GM19035 (cell line): Measurements from ENCODE around the gene GTPBP10.
A peak's percentile ranks its signal among the peaks of the same experiment; 100 is the strongest.
"Not testable (repeated sequence)": the region's sequence is repeated elsewhere in the genome, so short reads cannot be mapped to it uniquely, and the experiment has no call there.

Experiments
- ATAC-seq: cut with Tn5 transposase; IDR thresholded peaks from one replicate; pipeline ENCODE4 v1.9.1; 2021; ENCODE audit not compliant: unreplicated experiment

The GTPBP10 gene, protein sequence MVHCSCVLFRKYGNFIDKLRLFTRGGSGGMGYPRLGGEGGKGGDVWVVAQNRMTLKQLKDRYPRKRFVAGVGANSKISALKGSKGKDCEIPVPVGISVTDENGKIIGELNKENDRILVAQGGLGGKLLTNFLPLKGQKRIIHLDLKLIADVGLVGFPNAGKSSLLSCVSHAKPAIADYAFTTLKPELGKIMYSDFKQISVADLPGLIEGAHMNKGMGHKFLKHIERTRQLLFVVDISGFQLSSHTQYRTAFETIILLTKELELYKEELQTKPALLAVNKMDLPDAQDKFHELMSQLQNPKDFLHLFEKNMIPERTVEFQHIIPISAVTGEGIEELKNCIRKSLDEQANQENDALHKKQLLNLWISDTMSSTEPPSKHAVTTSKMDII

DNA sequence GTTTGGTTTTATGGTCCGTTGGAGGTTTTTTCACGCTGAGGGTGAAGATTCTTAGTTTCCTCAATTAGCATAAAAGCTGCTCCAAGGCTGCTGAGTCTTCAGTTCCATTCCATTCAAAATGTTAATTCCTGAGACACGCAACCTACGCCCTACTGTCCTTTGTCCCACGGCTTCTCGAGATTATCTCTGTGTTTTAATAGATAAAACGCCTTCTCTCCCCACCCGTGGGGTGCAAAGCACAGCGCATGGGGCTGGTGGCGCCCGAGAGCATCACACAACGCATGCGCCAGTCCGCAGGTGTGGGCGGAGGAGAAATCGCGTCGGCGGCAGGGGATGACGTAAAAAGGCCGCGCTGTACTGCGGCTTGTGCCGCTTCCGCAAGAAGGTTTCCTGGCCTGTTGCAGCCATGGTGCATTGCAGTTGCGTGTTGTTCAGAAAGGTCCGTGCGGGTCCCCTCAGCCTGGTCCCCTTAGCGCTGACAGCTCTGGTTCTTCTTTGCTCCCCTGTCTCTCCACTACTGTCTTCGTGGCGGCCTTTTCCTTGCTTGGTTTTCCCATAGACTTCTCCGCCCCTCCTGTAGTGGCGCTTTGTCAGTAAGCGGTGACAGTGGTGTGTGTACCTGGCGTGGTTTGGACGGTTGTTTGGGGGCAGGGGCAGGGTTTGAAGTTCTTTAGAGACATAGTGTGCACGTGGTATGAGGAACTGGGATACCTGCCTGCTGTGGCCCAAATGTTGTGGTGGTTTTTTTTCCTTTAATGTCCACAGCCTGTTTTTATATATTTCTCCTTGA lies at the start of gene GTPBP10:
GTPBP10 (plus strand) TSS at position 381 of the 790 bp plus-strand sequence; CDS start at position 407, 26 bp downstream.
- peak; percentile 97 for ATAC-seq

DNA sequence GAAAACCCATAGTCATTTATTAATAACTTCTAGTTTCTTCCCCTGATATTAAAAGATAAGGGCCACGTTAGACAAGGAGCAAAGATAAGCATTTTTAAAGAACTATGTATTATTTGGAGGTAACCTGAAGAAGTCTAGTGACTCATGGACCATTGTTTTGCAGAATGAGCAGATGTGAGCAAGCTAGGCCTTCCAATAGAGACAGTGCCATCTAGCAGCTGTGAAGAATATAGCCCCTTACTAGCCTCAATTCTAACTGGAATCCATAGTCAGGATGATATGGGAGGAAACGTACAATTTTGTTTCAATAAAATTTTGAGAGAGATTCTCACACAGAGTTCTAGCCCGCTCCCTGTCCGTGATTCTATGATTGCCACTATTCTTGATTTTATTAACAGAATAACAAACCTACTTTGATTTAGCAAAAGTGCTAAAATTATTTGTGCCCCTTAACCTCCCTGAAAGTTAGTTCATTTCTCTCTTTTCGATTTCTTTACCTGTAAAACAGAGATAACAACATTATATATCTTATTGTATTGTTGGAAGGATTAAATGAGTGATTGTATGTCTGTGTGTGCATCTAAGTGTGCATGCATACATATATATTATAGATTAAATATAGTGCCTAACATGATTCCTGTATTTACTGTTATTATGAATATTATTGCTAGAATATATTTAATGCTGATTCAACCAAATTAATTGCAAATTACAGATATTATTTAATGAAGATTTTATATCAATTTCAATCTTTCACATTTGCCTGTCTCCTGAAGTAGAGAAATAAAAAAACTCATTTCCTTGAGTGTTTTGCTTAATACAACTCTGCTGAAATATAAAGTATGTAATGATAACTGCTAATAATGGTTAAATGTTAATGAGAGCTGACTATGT lies 48.1 kb upstream of the GTPBP10 start:
- peak; percentile 77 for ATAC-seq

DNA sequence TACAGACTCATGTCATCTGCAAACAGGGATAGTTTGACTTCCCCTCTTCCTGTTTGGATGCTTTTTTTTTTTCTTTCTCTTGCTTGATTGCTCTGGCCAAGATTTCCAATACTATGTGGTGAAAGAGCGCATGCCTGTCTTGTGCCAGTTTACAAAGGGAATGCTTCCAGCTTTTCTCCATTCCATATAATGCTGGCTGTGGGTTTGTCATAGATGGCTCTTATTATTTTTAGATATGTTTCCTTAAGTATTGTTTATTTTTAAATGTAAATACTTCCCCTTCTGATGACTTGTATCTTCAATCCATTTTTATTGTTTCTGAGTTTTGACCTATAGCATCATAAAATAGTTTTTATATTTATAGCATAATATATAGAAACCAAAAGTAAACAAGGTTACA lies 43.3 kb upstream of the GTPBP10 start:
- no peak for ATAC-seq

DNA sequence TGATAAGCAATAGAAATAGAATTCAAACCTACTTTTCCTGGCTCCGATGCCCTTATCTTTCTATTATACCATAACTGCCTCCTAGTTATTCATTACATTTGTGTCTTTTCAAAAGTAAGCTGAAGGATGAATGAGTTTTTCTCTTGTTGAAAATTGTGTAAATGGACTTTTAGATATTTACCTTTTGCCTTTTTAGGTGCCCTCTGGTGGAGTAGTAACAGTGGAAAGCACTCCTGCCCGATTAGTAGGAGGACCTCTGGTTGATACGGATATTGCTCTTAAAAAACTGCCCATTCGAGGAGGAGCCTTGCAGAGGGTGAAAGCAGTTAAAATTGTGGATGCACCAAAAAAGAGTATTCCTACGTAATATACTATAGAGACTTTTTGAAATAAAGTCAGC lies 36.6 kb upstream of the GTPBP10 start:
- ATAC-seq = no peak

DNA sequence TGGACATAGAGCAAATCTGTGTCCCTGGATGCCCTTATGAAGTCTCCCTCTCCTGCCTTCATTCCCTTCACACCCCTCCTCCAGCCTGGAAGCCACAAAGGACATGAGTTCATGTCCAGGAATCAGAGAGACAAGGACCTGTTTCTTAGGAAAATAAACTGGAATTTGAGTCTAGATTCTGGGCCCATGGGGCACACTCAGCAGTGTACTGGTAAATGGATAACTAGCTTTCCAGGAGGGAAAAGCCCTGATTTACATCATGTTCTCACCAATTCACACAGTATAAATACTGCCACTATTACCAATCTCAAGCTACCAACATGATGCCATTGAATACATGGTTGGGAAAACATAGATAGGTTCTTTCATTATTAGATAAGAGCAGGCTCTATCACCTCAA lies 35.3 kb upstream of the GTPBP10 start:
- ATAC-seq = no peak

DNA sequence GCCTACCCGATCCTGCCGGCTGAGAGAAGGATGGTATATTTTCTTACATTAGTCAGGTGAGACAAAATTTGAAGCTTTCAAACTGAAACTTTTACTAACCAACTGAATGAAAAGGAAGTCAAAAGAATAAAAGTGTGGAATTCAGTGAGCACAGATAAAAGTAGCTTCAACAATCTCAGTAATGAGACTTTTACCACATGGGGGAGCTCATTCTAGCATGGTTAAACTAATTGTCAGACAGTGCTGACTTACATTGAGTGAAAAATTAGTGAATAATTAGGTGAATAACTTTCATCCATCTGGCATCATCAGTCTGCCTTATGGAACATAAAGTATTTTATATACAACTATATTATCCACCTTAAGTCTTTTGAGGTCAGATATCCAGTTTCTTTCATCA lies 33.8 kb upstream of the GTPBP10 start:
- no peak for ATAC-seq

DNA sequence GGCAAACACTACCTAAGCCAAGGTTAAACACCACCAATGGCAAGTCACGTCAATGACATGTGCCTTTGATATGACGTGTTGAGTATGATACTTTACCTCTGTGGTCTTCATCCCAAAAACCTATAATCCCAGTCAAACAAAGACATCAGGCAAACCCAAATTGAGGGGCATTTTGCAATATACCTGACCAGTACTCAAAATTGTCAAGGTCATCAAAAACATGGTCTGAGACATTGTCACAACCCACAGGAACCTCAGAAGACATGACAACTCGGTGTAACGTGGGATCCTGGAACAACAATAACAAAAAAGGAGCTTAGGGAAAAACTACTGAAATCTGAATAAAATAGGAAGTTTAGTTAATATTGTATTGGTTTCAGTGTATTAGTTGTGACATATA lies 32.6 kb upstream of the GTPBP10 start:
- ATAC-seq = no peak

DNA sequence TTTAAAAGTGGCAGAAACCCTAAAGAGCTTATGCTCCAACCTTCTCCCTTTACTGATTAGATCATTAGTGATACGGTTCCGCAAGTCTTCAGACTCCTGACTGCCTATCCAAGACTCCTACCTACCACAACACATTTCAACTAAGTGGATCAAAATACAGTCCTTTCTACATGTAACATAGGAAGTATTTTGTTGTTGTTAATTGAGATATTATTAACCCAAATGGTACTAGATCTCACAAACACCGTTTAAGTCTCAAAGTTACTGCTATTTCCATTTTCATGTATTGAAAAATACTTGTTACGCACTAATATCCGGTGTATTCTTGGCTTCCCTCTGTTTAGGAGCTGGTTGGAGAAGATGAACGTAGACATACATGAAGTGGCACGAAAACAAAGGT lies 26.5 kb upstream of the GTPBP10 start:
- no peak for ATAC-seq

DNA sequence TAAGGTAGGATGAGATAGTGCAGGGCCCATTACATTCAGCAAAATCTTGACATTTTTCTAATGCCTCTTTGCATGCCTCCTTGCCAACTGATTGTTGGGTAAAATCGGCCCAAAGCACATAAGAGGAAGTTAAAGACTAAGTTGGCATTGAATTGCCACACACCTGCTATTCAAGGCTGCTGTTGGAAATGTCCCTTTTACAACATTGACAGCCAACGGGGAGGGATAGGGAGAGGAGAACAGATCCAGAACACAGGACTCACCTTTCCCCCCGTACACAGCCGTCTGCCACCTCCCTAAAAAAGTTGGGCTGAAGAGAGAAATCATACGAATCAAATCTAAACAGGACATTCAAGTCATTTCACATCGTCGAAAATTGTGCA lies 26.1 kb upstream of the GTPBP10 start:
- ATAC-seq = no peak

DNA sequence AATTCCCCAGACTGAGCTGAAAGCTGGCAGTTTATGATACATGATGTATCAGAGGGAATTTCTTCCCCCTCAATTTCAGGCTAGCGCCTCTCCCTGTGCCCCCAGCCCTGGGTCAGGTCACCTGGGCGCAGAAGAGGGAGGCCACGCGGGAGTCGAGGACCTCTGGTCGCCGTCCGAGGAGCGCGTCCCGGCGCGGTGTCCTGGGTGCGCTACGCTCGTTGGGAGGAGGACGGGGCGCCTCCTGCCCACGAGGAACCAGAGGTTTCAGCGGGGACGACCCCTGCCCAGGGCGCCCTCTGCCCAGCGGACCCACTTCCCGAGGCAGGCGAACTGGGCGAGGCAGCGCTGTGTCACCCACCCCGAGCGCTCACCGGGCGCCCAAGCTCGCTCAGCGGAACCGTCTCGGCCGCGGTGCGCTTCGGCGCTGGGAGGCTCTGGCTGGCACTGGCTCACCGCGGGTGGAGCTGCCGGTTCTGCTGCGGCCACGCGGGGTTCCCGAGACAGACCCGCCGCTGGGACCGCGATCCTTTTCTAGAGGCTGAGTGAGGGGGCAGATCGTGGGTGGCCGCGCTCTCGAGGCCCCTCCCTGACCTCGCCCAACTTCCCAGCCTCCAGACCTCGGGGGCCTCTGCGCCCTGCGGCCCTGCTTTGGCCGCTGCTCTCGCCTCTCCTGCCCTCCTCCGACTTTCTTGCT lies 25.6 kb upstream of the GTPBP10 start, which contains the start of gene FAM237B:
FAM237B (minus strand) TSS at position 504 of the 694 bp plus-strand sequence. CDS start 1,556 bp downstream, outside the sequence.
- no peak for ATAC-seq

DNA sequence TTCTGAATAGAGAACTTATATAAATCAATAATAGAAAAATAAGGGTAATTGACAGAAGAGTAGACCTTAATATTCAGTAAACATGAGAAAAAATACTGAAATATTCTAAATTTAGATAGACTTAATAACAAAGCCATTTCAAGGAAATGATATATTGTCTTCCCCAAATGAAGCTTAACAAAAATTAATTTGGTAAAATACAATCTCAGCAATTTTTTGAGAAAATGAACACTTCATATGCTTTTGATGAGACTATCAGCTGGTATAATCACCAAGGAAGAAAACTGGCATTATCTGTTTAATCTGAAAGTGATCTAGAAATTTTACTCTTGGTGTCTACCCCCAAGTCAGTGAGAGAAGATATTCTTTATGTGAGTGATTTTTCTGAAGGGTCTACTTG lies 23.7 kb upstream of the GTPBP10 start:
- ATAC-seq = no peak

DNA sequence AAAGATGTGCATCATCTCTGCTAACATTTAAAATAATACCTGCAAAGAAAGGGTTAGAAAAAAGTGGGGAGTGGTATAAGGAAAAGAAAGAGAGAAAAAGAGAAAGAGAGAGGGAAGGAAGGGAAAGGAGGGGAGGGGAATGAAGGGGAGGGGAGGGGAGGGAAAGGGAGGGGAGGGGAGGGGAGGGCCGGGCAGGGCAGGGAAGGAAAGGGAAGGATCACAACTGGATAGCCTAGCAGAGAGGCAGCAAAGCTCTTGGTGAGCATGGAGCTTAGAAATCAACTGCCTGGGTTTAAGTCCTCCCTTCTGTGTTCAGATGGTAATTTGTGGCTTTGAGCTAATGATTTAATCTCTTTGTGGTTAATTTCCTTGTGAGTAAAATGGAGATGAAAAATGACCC lies 20.0 kb upstream of the GTPBP10 start:
- no peak for ATAC-seq

DNA sequence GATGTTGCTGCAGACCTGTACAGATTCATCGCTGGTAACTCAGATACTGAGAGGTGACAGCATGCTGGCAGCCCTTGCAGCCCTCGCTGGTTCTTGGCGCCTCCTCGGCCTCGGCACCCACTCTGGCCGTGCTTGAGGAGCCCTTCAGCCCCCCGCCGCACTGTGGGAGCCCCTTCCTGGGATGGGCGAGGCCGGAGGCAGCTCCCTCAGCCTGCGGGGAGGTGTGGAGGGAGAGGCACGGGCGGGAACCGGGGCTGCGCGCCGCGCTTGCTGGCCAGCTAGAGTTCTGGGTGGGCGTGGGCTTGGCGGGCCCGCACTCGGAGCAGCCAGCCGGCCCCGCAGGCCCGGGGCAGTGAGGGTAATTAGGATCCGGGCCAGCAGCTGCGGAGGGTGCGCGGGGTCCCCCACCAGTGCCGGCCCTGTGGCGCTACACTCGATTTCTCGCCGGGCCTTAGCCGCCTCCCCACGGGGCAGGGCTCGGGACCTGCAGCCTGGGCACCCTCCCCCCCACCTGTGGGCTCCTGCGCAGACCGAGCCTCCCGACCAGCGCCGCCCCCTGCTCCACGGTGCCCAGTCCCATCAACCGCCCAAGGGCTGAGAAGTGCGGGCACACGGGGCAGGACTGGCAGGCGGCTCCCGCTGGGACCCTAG lies 12.2 kb upstream of the GTPBP10 start:
- no peak for ATAC-seq

DNA sequence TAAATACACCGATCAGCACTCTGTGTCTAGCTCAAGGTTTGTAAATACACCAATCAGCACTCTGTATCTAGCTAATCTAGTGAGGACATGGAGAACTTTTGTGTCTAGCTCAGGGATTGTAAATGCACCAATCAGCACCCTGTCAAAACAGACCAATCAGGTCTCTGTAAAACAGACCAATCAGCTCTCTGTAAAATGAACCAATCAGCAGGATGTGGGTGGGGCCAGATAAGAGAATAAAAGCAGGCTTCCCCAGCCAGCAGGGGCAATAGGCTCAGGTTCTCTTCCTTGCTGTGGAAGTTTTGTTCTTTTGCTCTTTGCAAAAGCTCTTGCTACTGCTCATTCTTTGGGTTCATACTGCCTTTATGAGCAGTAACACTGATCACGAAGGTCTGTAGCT lies 11.6 kb upstream of the GTPBP10 start:
- not testable (repeated sequence) for ATAC-seq

DNA sequence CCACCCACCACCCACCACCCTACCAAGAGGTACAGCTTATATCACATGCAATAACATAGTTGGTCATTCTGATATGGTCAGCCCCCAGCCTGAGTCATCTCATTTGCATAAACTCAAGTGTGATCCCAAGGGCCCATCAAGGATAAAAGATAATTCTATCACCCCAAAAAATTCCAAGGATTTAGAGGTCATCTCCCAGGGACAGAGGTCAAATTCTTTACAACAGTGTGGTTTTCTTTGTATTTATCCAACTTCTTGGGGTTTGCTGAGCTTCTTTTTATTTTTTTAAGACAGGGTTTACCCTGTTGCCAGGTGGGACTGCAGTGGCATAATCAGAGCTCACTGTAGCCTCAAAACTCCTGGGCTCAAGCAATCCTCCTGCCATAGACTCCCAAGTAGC lies 9.4 kb upstream of the GTPBP10 start:
- no peak for ATAC-seq

DNA sequence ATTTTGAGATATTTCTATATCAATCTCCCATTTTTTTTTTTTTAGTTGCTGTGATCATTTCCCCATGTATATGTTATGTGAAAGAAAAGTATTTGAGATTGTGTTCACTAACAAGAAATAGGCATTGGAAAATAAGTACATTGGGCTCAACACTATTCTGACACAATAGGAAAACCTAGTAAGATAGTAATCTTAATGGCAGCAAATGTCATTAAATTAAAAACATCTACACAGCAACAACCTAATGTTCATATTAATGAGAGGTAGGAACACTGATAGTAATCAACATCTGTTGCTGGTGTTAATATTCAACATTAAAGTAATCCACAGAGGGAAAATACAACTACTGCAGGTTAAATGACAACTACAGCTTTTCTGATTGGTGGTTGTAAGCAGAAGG lies 1.5 kb upstream of the GTPBP10 start:
- no peak for ATAC-seq

DNA sequence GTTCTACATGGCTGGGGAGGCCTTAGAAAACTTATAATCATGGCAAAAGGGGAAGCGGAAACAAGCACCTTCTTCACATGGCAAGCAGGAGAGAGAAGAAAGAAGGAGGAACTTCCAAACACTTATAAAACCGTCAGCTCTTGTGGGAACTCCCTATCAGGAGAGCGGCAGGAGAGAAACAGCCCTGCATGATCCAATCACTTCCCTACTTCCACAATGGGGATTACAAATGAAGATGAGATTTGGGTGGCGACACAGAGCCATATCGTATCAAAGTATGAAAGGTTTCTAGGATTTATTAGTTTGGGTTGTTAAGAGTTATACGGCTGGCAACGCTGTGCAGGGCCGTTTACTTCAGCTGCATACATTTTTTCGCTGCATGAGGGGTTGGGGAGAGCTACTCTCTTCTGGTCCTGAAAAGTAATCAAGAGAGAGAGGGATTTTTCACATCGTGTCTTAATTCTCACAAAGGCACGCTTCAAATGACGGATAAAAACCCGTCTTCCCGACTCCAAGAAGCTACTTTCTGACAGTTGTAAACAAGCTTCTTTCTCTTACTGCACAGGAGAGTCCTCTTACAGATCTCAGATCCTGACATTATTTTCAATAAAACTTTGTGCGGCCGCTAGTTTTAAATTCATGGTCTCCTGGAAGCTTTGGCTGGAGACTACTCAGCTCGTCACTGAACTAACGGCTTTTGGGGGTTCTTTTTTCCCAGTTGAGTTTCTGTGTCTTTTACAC lies 751 bp upstream of the GTPBP10 start:
- ATAC-seq = peak; percentile 6

DNA sequence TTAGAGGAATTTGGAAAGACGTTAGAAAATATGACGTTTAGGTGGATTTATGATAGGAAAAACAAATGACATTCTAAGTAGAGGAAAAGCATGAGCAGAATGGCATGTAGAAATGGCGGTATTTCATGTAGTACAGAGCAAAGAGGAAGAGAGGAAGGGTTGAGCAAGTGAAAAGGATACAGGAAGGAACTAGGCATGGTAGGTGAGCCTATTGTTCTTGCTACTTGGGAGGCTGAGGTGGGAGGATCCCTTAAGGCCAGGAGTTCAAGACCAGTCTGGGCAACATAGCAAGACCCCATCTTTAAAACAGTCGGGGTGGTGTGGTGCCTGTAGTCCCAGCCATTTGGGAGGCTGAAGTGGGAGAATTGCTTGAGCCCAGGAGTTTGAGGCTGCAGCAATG lies 1.2 kb downstream of the GTPBP10 start:
- no peak for ATAC-seq

DNA sequence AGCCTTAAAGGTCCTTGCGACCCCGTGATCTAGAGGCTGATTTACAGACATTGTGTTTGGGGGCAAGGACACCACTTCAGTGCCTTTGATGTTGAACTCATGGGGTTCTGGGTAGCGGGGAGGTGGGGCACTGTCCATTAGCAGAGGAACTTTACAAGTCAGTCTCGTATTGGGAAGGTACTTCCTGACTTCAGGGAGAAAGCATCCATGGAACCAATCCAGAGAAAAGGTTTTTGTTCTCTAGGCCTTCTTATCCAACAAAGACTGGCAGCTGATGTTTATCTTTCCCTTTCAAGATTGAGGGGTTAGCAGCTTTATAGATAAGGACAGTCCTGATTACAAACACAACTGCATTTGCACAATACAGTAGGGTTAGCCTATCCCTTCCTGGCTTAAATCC lies 2.8 kb downstream of the GTPBP10 start:
- ATAC-seq = no peak
